Transverse colon (tissue), 4 donors: ENCODE results near the gene MFAP3L. TPM values are rescaled to one million over a fixed set of nuclear protein-coding genes. Genes with fewer than 3 reads are reported as not detected.

Experiments
- DNase-seq: peaks from one replicate; pipeline ENCODE4 v3.0.0-alpha.2; 2019
- H3K27ac ChIP-seq, 4 donors: fragments of 200-600 bp; sonication (generic); 2 replicates each; pipeline ENCODE4 v1.5.1; 2016 to 2018; ENCODE audit warnings: inconsistent platforms in 4 of 4
- H3K27me3 ChIP-seq: fragments of 200-600 bp; sonication (generic); 2 replicates; pipeline ENCODE4 v1.5.1; 2017; ENCODE audit warnings: inconsistent platforms
- H3K36me3 ChIP-seq, 4 donors: fragments of 200-600 bp; sonication (generic); 2 replicates each; pipeline ENCODE4 v1.5.1; 2017 to 2019; ENCODE audit warnings: inconsistent platforms in 4 of 4
- H3K4me1 ChIP-seq, 4 donors: fragments of 200-600 bp; sonication (generic); 2 replicates each; pipeline ENCODE4 v1.5.1; 2017 to 2020; ENCODE audit warnings: inconsistent platforms in 4 of 4
- H3K4me3 ChIP-seq, 4 donors: fragments of 200-600 bp; sonication (generic); 1 replicate in 1 of 4; 2 replicates in 3 of 4; pipeline versions ENCODE4 v1.5.1 to v1.6.1; 2017 to 2019; ENCODE audit warnings: inconsistent platforms in 4 of 4
- H3K9me3 ChIP-seq, 2 donors: fragments of 200-600 bp; sonication (generic); 2 replicates each; pipeline ENCODE4 v1.5.1; 2017 to 2019; ENCODE audit warnings: inconsistent platforms in 2 of 2
- CTCF ChIP-seq, 5 experiments: fragments of 200-600 bp in 3 of 5; fragments of 450-650 bp in 2 of 5; sonication (generic) in 3 of 5; IDR thresholded peaks; 1 replicate in 2 of 5; 2 replicates in 3 of 5; pipeline ENCODE4 v1.5.1; 2016 to 2017; ENCODE audit warnings: antibody characterized with exemption in 5 of 5, inconsistent platforms in 3 of 5, mild to moderate bottlenecking in 2 of 5, moderate library complexity in 1 of 5
- EP300 ChIP-seq: sonication (generic); formaldehyde crosslinking; IDR thresholded peaks from one replicate; pipeline ENCODE4 v1.6.1; 2017; ENCODE audit warnings: antibody characterized with exemption, low read depth
- POLR2A ChIP-seq: fragments of 450-650 bp; IDR thresholded peaks from one replicate; pipeline ENCODE4 v1.6.1; 2016; ENCODE audit warnings: antibody characterized with exemption, mild to moderate bottlenecking, moderate library complexity
- POLR2AphosphoS5 ChIP-seq, 3 donors: sonication (generic); formaldehyde crosslinking; IDR thresholded peaks; one replicate each; pipeline ENCODE4 v1.6.1; 2016; ENCODE audit warnings: antibody characterized with exemption in 3 of 3
- WGBS, 2 donors: methylation state at CpG; one replicate each; pipeline ENCODE4 v1.1.5; 2018; ENCODE audit warnings: low coverage in 1 of 2; 5-methylcytosine and 5-hydroxymethylcytosine counted together
- in situ Hi-C, 4 donors: fragments of 200-750 bp; cut with MboI; loops; one replicate each; pipeline versions ENCODE4 v1.15.0 to v1.15.1; 2017; ENCODE audit warnings: low sequenced_read_pairs in 3 of 4, low pct_ligation_motif_present in 1 of 4, low pct_unique_long_range_greater_than_20kb in 1 of 4
- intact Hi-C: fragments of 100-400 bp; cut with DNase I; formaldehyde crosslinking; loops from one replicate; pipeline ENCODE4 v1.15.1; 2023; ENCODE audit warnings: low total_unique reads
- total RNA-seq, 4 donors: library from RNA; depleted of rRNA; stranded (reverse); fragments of >200 nt; gene quantifications; one replicate each; pipeline ENCODE4 v1.1.0, GENCODE V29; 2016

Gene MFAP3L
- total RNA-seq, 4 donors from 2014 or later, result 0.60 to 25.4 (median 3.6) TPM

DNA sequence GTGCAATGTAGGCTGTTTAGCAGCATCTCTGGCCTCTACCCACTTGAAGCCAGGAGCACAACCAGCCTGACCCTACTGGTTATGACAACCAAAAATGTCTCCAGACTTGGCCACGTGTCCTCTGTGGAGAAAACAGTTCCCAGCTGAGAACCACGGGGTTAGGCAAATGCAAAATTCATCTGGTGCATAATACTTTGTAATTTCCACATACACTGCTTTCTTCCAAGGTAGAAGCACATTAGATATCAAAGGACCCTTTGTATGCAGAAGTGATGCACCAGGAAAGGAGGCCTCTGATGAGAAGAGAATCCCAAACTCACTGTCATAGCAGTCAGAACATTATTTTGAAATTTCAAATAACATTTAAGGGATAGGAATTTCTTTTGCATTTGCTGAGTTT, 26.3 kb downstream of the MFAP3L start:
- TF ChIP-seq POLR2AphosphoS5 (IDR thresholded peaks at IDR 0.05), result no peak
- TF ChIP-seq EP300, result no peak
- no peak for TF ChIP-seq CTCF (IDR thresholded peaks at IDR 0.05)
- no peak for TF ChIP-seq POLR2A
- intact Hi-C loops (no loop called here), in situ Hi-C loops (no loop called here)
- Histone ChIP-seq H3K4me3 (no peak overlapping the region), H3K27ac (no peak overlapping the region), H3K36me3 (no peaks in the 10 kb centered on the region), H3K4me1 (no peaks in the 10 kb centered on the region), H3K27me3 (no peaks in the 10 kb centered on the region), H3K9me3 (no peaks in the 10 kb centered on the region)
- DNase-seq, result no peak
- WGBS, 2 donors, result 29 to 64% methylated on average over 1 to 2 of the region's 2 CpGs

DNA sequence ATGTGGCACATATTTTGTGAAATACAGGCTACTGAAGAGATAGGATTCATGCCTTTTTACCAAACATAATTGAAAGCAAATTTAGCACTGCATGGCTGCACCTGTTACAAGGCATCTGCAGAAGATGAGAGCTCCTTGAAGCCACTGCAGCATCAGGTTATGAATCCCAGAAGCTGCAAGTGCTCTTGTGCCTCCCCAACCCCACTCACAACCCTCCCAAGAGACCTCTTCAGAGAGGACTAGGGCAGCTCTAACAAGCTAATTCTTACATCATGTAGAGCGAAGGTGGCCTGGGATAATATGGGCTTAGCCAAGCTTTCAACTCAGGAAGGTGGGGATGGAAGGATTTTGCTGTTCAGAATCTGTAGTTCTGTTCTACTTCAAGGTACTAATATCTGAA, 27.2 kb downstream of the MFAP3L start:
- Histone ChIP-seq H3K4me1 (no peaks in the 10 kb centered on the region), H3K36me3 (no peaks in the 10 kb centered on the region), H3K4me3 (no peak overlapping the region), H3K27me3 (no peaks in the 10 kb centered on the region), H3K9me3 (no peaks in the 10 kb centered on the region), H3K27ac (no peak overlapping the region)
- 90 to 100% methylated on average over 1 of the region's 1 CpG for WGBS, 2 donors
- intact Hi-C loops, result no loop called here
- no peak for DNase-seq
- in situ Hi-C loops, result no loop called here
- TF ChIP-seq EP300 (no peak), POLR2AphosphoS5 (IDR thresholded peaks at IDR 0.05) (no peak), CTCF (IDR thresholded peaks at IDR 0.05) (no peak), POLR2A (no peak)

- in situ Hi-C loops (no loop called here), intact Hi-C loops (no loop called here)
- H3K9me3 ChIP-seq, result no peaks in the 10 kb centered on the region
- no peak overlapping the region for H3K27ac ChIP-seq
- H3K4me1 ChIP-seq, result no peaks in the 10 kb centered on the region
- no peak for TF ChIP-seq EP300
- no peaks in the 10 kb centered on the region for H3K27me3 ChIP-seq
- no peak for DNase-seq
- H3K4me3 ChIP-seq, result no peak overlapping the region
- no peaks in the 10 kb centered on the region for H3K36me3 ChIP-seq
- 62 to 71% methylated on average over 9 to 10 of the region's 10 CpGs for WGBS, 2 donors
Measured at GRCh38 chr4:169996379-169997240, 29.6 kb downstream of the MFAP3L start.

DNA sequence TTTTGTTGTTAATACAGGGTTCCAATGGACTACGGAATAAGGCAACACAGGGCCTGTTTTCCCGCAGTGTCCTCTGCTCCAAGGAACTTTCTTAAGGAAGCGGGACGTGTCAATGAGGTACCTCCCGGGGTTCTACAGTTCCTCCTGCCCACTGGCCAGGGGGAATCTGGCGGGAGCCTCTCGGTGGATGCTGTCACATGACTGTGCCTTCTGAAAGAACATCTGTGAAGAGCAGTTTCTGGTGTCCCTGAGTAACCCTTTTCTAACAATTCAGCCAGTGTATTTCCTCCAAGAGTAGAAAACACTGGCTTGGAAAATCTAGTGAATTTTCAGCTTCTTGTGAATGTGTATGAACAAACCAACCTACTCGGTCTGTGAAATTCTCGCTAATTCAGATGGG, 32.7 kb downstream of the MFAP3L start:
- Histone ChIP-seq H3K9me3 (no peaks in the 10 kb centered on the region), H3K27me3 (no peaks in the 10 kb centered on the region), H3K4me1 (no peaks in the 10 kb centered on the region), H3K27ac (no peak overlapping the region), H3K36me3 (no peaks in the 10 kb centered on the region), H3K4me3 (no peak overlapping the region)
- intact Hi-C loops, result no loop called here
- WGBS, 2 donors, result 82 to 88% methylated on average over 9 of the region's 9 CpGs
- no peak for DNase-seq
- in situ Hi-C loops, result no loop called here
- TF ChIP-seq EP300 (no peak), POLR2AphosphoS5 (IDR thresholded peaks at IDR 0.05) (no peak), POLR2A (no peak), CTCF (IDR thresholded peaks at IDR 0.05) (no peak)

DNA sequence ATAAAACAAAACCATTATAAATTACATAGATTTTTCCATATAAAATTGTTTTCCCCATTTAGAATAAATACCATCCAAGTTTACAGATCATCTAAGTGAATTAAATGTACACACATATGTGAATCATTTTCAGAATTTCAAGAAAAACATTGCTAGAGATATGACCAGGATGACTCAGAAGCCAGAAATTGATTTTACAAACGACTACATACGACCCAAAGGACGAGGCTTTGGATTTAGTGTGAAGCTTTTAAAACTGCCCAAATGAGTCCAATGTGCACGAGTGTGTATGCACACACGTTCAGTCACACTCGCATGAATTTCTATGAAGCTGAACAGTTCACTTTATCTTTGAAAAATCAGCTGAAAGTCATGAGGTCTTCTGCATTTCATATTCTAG, 37.9 kb downstream of the MFAP3L start:
- intact Hi-C loops (no loop called here), in situ Hi-C loops (no loop called here)
- Histone ChIP-seq H3K4me1 (no peaks in the 10 kb centered on the region), H3K27ac (no peak overlapping the region), H3K36me3 (no peaks in the 10 kb centered on the region), H3K9me3 (no peaks in the 10 kb centered on the region), H3K27me3 (no peaks in the 10 kb centered on the region), H3K4me3 (no peak overlapping the region)
- WGBS, 2 donors, result 75% methylated on average over 6 of the region's 6 CpGs
- DNase-seq, result no peak
- TF ChIP-seq CTCF (IDR thresholded peaks at IDR 0.05), result no peak
- no peak for TF ChIP-seq POLR2A
- TF ChIP-seq EP300, result no peak
- no peak for TF ChIP-seq POLR2AphosphoS5 (IDR thresholded peaks at IDR 0.05)
